NT2/D1 (cell line): ENCODE measurements around the gene SIX2.

Source experiments
- DNase-seq: peaks from one replicate; pipeline ENCODE4 v3.0.0-alpha.2; 2011; ENCODE audit warnings: low read depth, low spot score
- H3K27me3 ChIP-seq: 2 replicates; pipeline ENCODE4 v1.6.0; 2011; ENCODE audit warnings: mild to moderate bottlenecking; ENCODE audit not compliant: insufficient read length, insufficient read depth
- H3K36me3 ChIP-seq: 2 replicates; pipeline ENCODE4 v1.6.1; 2011; ENCODE audit warnings: mild to moderate bottlenecking, low read length, mixed read lengths; ENCODE audit not compliant: insufficient read depth, insufficient read length
- H3K4me1 ChIP-seq: 2 replicates; pipeline ENCODE4 v1.5.1; 2011; ENCODE audit not compliant: insufficient read depth, insufficient read length
- H3K4me3 ChIP-seq: 2 replicates; pipeline ENCODE4 v1.5.1; 2011; ENCODE audit warnings: low read depth; ENCODE audit not compliant: insufficient read length
- H3K9ac ChIP-seq: 2 replicates; pipeline ENCODE4 v1.6.0; 2011; ENCODE audit warnings: low read depth; ENCODE audit not compliant: insufficient read length
- H3K9me3 ChIP-seq: 2 replicates; pipeline ENCODE4 v1.5.1; 2011; ENCODE audit warnings: mild to moderate bottlenecking, low read length; ENCODE audit not compliant: insufficient read depth
- SUZ12 ChIP-seq: IDR thresholded peaks from 2 replicates; pipeline ENCODE4 v1.6.1; 2011; ENCODE audit not compliant: insufficient read length, insufficient read depth; ENCODE audit errors: extremely low read depth
- YY1 ChIP-seq: IDR thresholded peaks from 2 replicates; pipeline ENCODE4 v1.6.1; 2011; ENCODE audit not compliant: insufficient read length, insufficient read depth
- ZNF274 ChIP-seq: IDR thresholded peaks from 2 replicates; pipeline ENCODE4 v1.6.1; 2011; ENCODE audit warnings: mild to moderate bottlenecking, low read depth, low read length

SIX2 gene

DNA sequence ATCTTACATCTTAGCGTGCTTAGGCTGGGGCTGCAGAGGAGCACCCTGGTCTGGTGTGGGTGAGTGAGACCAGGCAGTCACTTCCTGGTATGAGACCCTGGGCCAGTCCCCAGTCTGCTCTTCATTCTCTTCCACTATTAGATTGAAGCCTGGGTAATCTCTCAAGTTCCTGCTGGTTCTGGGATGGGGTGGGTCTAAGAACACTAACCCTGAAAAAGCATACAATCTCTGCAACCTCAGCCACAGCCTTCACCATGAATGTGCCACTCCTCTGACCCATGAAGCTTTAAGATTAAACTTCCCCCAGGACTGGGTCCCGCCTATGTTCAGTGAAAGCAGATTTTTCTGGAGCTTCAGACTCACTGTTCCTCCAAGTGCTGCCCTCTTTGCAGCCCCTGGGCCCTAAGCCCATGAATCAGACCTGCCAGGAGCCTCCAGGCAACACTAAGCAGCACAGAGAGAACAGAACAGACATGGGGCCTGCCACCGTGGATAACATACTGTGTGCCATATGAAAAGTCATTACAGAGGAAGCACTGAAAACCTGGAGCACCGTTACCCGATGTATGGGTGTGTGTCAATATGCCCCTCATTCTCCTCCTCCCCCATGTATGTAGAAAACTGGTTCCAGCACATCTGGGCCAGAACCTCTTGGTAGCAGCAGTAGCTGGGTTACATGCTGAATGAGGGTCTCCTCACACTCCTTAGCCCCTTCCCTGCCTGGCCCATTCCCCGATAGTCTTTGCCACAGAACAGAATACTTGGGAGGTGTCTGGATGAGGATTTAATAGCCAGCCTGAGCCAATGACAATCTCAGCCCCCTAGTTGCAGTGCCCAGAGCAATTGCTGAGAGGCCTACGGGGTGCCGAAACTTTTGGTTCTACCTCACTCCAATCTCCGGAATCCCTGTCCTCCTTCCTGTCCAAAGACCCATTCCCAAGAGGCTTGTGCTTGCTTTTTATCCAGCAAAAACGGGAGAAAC is 2.7 kb upstream of the SIX2 start:
- Histone ChIP-seq H3K4me1 (peaks cover 8% of the 10 kb centered on the region), H3K9ac (no peak overlapping the region), H3K27me3 (peaks cover 72% of the 10 kb centered on the region), H3K36me3 (no peaks in the 10 kb centered on the region), H3K9me3 (no peaks in the 10 kb centered on the region), H3K4me3 (no peak overlapping the region)
- no peak for TF ChIP-seq SUZ12
- TF ChIP-seq ZNF274 = no peak
- no peak for TF ChIP-seq YY1
- no peak for DNase-seq

DNA sequence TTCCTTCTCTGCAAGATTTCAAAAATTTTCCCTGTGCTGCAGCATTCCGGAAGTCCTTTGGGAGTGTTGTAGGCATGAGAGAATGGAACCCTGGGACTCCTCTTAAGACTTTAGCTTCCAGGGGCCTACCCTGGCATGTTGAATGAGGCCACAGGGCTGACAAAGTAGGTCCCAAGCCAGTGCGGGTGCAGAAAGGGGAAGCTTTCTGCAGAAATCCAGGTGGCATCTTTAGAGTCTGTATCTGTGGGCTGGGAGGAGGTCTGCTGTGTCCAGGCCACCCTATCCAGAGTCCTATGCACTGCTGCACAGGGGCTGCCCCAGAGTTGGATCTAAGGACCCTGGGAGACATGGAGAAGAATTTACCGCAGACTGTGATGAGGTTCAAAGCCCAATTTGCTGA is 1.9 kb upstream of the SIX2 start:
- no peaks in the 10 kb centered on the region for H3K36me3 ChIP-seq
- TF ChIP-seq YY1 = no peak
- no peak for TF ChIP-seq SUZ12
- no peak for TF ChIP-seq ZNF274
- peaks cover 8% of the 10 kb centered on the region for H3K4me1 ChIP-seq
- H3K27me3 ChIP-seq = peaks cover 80% of the 10 kb centered on the region
- H3K4me3 ChIP-seq = no peak overlapping the region
- DNase-seq = no peak
- H3K9me3 ChIP-seq = no peaks in the 10 kb centered on the region
- no peak overlapping the region for H3K9ac ChIP-seq

DNA sequence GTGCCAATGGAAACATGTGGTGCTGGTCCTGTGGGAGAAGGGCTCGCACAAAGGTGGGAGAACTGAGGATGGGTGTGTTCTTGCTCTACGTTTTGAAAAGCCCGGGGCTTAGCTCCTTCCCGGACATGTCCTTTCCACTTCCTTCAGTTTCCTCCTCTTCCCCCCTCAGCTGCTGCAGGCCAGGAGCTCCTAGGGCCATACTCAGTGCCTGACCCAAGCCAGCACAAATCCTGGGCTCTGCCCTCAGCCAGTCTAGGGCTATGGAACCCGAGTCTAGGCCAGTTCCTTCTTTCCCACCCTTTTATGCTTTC is 1.4 kb upstream of the SIX2 start:
- H3K36me3 ChIP-seq = no peaks in the 10 kb centered on the region
- peaks cover 84% of the 10 kb centered on the region for H3K27me3 ChIP-seq
- DNase-seq = no peak
- peak overlapping the region; percentile 48 for H3K4me3 ChIP-seq
- TF ChIP-seq YY1 (no peak), ZNF274 (no peak), SUZ12 (no peak)
- H3K9me3 ChIP-seq = no peaks in the 10 kb centered on the region
- peak overlapping the region; percentile 67 for H3K9ac ChIP-seq
- peaks cover 8% of the 10 kb centered on the region for H3K4me1 ChIP-seq

DNA sequence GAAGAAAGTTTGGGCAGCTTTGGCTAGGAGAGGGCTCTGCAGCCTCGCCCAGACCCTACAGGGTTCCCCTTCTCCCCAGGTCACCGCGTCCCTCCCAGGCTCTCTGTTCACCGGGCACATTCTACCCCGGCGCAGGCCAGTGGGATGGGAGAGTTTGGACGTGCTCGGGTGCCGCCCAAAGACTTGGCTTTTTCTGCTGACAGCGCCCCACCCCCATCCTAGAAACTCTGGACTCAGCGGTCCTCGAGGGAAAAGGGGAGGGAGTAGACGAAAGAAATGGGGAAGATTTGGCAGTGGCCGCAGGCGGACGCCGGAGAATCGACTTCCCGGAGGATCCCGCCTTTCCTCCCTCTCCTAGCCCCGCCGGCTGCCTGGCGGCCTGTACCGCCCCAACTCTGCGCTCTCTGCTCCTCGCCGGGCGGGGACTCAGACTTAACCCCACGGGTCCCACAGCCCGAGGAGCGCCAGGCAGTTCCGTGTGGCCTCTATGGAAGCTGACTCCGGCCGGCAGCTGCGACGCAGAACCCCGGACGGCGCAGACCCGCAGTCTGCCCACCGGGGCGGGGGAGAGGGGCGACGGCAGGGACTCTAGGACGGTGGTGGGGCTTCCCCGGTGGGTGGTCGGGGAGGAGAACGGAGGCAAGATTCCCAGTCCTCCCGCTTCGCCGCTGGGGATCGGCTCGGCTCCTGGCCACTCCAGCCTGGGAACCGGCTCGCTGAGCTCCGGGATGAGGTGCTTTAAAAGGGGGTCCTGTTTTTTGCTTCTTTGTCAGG is 863 bp upstream of the SIX2 start:
- Histone ChIP-seq H3K4me3 (peak overlapping the region; percentile 48), H3K4me1 (peaks cover 8% of the 10 kb centered on the region), H3K27me3 (peaks cover 90% of the 10 kb centered on the region), H3K36me3 (no peaks in the 10 kb centered on the region), H3K9ac (peak overlapping the region; percentile 67), H3K9me3 (no peaks in the 10 kb centered on the region)
- no peak for TF ChIP-seq YY1
- no peak for TF ChIP-seq ZNF274
- no peak for TF ChIP-seq SUZ12
- DNase-seq = no peak

DNA sequence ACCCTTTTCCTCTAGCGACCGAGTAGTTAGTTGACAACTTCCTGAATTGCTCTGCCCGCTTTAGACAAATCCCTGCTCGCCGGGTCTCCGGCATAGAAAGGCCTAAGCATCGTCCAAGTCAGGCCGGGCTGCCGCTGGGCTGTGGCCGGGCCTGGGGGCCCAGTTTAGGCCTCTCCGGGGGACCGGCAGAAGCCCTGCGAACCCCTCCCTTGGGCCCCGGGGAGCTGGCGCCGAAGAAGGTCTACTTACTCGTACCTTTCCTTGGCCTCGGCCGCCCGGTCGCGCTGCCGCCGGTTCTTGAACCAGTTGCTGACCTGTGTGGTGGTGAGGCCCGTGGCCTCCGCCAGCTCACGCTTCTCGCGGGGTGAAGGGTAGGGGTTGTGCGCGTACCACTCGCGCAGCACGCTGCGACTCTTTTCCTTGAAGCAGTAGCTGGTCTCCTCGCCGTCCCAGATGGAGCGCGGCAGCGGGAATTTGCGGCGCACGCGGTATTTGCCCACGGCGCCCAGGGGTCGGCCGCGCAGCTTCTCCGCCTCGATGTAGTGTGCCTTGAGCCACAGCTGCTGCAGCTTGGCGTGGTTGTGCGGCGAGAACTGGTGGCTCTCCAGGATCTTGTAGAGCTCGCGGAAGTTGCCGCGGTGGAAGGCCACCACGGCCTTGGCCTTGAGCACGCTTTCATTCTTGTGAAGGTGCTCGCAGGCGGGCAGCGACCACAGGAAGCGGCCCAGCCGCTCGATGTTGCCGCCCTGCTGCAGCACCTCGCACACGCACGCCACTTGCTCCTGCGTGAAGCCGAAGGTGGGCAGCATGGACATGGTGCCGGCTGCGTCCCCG is 739 bp downstream of the SIX2 start:
- no peak for DNase-seq
- Histone ChIP-seq H3K27me3 (peaks cover 91% of the 10 kb centered on the region), H3K9me3 (no peaks in the 10 kb centered on the region), H3K4me3 (peak overlapping the region; percentile 37), H3K4me1 (peaks cover 8% of the 10 kb centered on the region), H3K36me3 (no peaks in the 10 kb centered on the region), H3K9ac (peak overlapping the region; percentile 79)
- TF ChIP-seq SUZ12 (peak; percentile 90), YY1 (no peak), ZNF274 (no peak)

DNA sequence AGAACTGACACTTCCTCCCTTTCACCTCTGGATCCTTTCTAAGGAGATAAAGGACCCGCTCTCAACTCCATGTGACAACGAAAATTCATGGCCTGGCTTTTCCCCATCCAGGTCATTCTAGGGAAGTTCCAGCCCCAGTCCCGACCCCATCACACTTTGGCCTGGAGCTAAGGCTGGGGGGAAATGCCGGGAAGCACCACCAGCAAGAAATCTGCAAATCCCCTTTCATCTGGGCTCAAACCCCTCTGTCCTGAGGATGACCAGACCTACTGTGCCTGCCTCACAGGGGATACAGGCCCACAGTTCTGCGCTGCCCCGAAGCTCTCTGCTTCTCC is 1.3 kb downstream of the SIX2 start:
- H3K36me3 ChIP-seq = no peaks in the 10 kb centered on the region
- H3K9ac ChIP-seq = peak overlapping the region; percentile 32
- peaks cover 6% of the 10 kb centered on the region for H3K4me1 ChIP-seq
- no peak overlapping the region for H3K4me3 ChIP-seq
- no peaks in the 10 kb centered on the region for H3K9me3 ChIP-seq
- no peak for DNase-seq
- no peak for TF ChIP-seq SUZ12
- TF ChIP-seq YY1 = no peak
- TF ChIP-seq ZNF274 = no peak
- H3K27me3 ChIP-seq = peaks cover 91% of the 10 kb centered on the region

DNA sequence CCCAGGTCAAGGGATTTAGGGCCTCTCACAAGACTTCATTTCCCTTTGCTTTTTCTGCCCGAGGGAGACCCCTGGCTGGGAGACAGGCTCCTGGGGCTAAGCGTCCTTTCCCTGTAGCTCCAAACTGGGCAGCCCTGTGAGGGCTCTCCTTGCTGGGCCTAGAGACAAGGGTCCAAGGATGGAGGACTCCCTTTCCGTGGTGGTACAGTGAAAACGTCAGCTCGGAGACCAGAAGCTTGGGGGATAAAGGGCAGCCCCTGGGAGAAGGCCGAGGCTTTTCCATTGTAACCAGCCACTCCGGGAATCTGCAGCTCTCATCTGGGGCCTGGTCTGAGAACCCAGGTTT is 2.3 kb downstream of the SIX2 start:
- peaks cover 6% of the 10 kb centered on the region for H3K4me1 ChIP-seq
- no peaks in the 10 kb centered on the region for H3K9me3 ChIP-seq
- TF ChIP-seq YY1 (no peak), SUZ12 (no peak), ZNF274 (no peak)
- H3K4me3 ChIP-seq = no peak overlapping the region
- peaks cover 91% of the 10 kb centered on the region for H3K27me3 ChIP-seq
- DNase-seq = no peak
- H3K9ac ChIP-seq = no peak overlapping the region
- H3K36me3 ChIP-seq = no peaks in the 10 kb centered on the region
